Keratinocyte (primary cell): Measurements from ENCODE around the gene PRKAB1. TPM values are rescaled to one million over a fixed set of nuclear protein-coding genes. Genes with fewer than 3 reads are reported as not detected.

Experiments
- DNase-seq: peaks from one replicate; pipeline ENCODE4 v3.0.0-alpha.2; 2011; ENCODE audit warnings: low read depth, missing footprints, low spot score
- FAIRE-seq: peaks from 2 replicates; lab custom pipeline; 2011; peaks lifted over from hg19 to GRCh38; lab: Jason Lieb, UNC
- H2AFZ ChIP-seq: 2 replicates; pipeline ENCODE4 v1.6.0; 2012; ENCODE audit warnings: low read length, control low read depth, inconsistent platforms; ENCODE audit not compliant: control insufficient read depth
- H3K27ac ChIP-seq: 2 replicates; pipeline ENCODE4 v1.5.1; 2011; ENCODE audit warnings: low read length; ENCODE audit not compliant: control insufficient read depth, insufficient read depth
- H3K27me3 ChIP-seq: 3 replicates; pipeline ENCODE4 v1.6.0; 2011; ENCODE audit warnings: low read length; ENCODE audit not compliant: control insufficient read depth, insufficient read depth; ENCODE audit errors: extremely low read depth
- H3K36me3 ChIP-seq, 2 experiments: 2 replicates in 1 of 2; 3 replicates in 1 of 2; pipeline ENCODE4 v1.5.1; 2011; ENCODE audit warnings: low read length in 2 of 2, mild to moderate bottlenecking in 1 of 2; ENCODE audit not compliant: control insufficient read depth in 2 of 2, insufficient read depth in 2 of 2; ENCODE audit errors: extremely low read depth in 1 of 2
- H3K4me1 ChIP-seq: 3 replicates; pipeline ENCODE4 v1.5.1; 2011; ENCODE audit warnings: low read length; ENCODE audit not compliant: control insufficient read depth, insufficient read depth; ENCODE audit errors: extremely low read depth
- H3K4me2 ChIP-seq: 3 replicates; pipeline ENCODE4 v1.6.0; 2011; ENCODE audit warnings: low read depth, low read length; ENCODE audit not compliant: control insufficient read depth, insufficient read depth; ENCODE audit errors: extremely low read depth
- H3K4me3 ChIP-seq, 3 experiments: fragments of 200-600 bp in 1 of 3; sonication (generic) in 1 of 3; 2 replicates in 2 of 3; 3 replicates in 1 of 3; pipeline ENCODE4 v1.5.1; 2011 to 2016; ENCODE audit warnings: low read length in 3 of 3, mild to moderate bottlenecking in 3 of 3, control low read depth in 2 of 3, inconsistent platforms in 1 of 3, low read depth in 1 of 3, mixed read lengths in 1 of 3, mixed run types in 1 of 3, moderate library complexity in 1 of 3; ENCODE audit not compliant: control insufficient read depth in 2 of 3, insufficient read depth in 2 of 3; ENCODE audit errors: extremely low read depth in 1 of 3
- H3K79me2 ChIP-seq: 2 replicates; pipeline ENCODE4 v1.6.0; 2012; ENCODE audit warnings: low read length; ENCODE audit not compliant: control insufficient read depth, insufficient read depth
- H3K9ac ChIP-seq: 3 replicates; pipeline ENCODE4 v1.6.0; 2011; ENCODE audit warnings: low read length; ENCODE audit not compliant: control insufficient read depth, insufficient read depth; ENCODE audit errors: extremely low read depth
- H3K9me1 ChIP-seq: 3 replicates; pipeline ENCODE4 v1.6.0; 2011; ENCODE audit warnings: low read length; ENCODE audit not compliant: control insufficient read depth, insufficient read depth; ENCODE audit errors: extremely low read depth
- H3K9me3 ChIP-seq: 2 replicates; pipeline ENCODE4 v1.5.1; 2012; ENCODE audit warnings: low read depth, low read length; ENCODE audit not compliant: control insufficient read depth
- H4K20me1 ChIP-seq: 3 replicates; pipeline ENCODE4 v1.6.0; 2011; ENCODE audit warnings: low read length; ENCODE audit not compliant: control insufficient read depth, insufficient read depth; ENCODE audit errors: extremely low read depth
- CTCF ChIP-seq, 3 experiments: IDR thresholded peaks in 1 of 3; conservative IDR thresholded peaks in 1 of 3; optimal IDR thresholded peaks in 1 of 3; 2 replicates in 2 of 3; 3 replicates in 1 of 3; pipeline versions ENCODE3 to v1.5.1; 2011; ENCODE audit warnings: low read length in 3 of 3, mild to moderate bottlenecking in 3 of 3, moderate library complexity in 2 of 3, control low read depth in 1 of 3, inconsistent platforms in 1 of 3; ENCODE audit not compliant: insufficient read depth in 2 of 3; ENCODE audit errors: extremely low read depth in 1 of 3
- EZH2 ChIP-seq: IDR thresholded peaks from one replicate; pipeline ENCODE4 v1.6.1; 2012; ENCODE audit warnings: inconsistent platforms, mild to moderate bottlenecking, low read length, moderate library complexity
- dilution Hi-C: fragments of 300-500 bp; cut with MboI; formaldehyde crosslinking; loops from one replicate; pipeline ENCODE4 v1.7.0; 2020; ENCODE audit warnings: low sequenced_read_pairs; ENCODE audit not compliant: extremely low pct_ligation_motif_present
- polyA plus RNA-seq, 5 experiments: library from polyadenylated mRNA; depleted of rRNA in 3 of 5; stranded (reverse) in 3 of 5; stranded (forward) in 1 of 5; unstranded in 1 of 5; fragments of >200 nt; gene quantifications; 1 replicate in 1 of 5; 2 replicates in 3 of 5; 3 replicates in 1 of 5; pipeline versions ENCODE4 v1.2.1 to v1.2.3, GENCODE V29; 2011 to 2012; ENCODE audit warnings: missing spikeins in 2 of 5, low read depth in 1 of 5, low replicate concordance in 1 of 5

Gene PRKAB1
- polyA plus RNA-seq, 1 donor (not counting 4 experiments of a cell fraction or from before 2014, with no cell fraction given): 22.0 TPM

- Histone ChIP-seq H3K4me1 (no peaks in the 10 kb centered on the region), H3K36me3 (peaks cover 7 to 15% of the 10 kb centered on the region in 2 experiments), H3K4me2 (no peak overlapping the region), H2AFZ (no peak overlapping the region), H3K4me3 (no peak overlapping the region), H4K20me1 (no peaks in the 10 kb centered on the region), H3K9me3 (no peaks in the 10 kb centered on the region), H3K9me1 (no peaks in the 10 kb centered on the region), H3K27ac (no peak overlapping the region), H3K79me2 (no peaks in the 10 kb centered on the region), H3K9ac (no peak overlapping the region), H3K27me3 (no peaks in the 10 kb centered on the region)
- TF ChIP-seq CTCF (optimal IDR thresholded peaks at IDR 0.05 in 1 of 3, IDR thresholded peaks at IDR 0.05 in 1 of 3, conservative IDR thresholded peaks at IDR 0.05 in 1 of 3; ENCODE audit: extremely low read depth in 1 of 3, insufficient read depth in 2 of 3, low read length in 3 of 3): no peak
- TF ChIP-seq EZH2: no peak
- FAIRE-seq (no peak), DNase-seq (no peak)
- dilution Hi-C loops: no loop called here
These were observed 17.4 kb downstream of the PRKAB1 start for GRCh38 chr12:119685375-119685774.

- Histone ChIP-seq H3K36me3 (peaks cover 3 to 5% of the 10 kb centered on the region in 2 experiments), H3K4me3 (no peak overlapping the region), H3K9me1 (no peaks in the 10 kb centered on the region), H3K9ac (no peak overlapping the region), H3K4me2 (no peak overlapping the region), H3K27me3 (no peaks in the 10 kb centered on the region), H3K9me3 (no peaks in the 10 kb centered on the region), H2AFZ (no peak overlapping the region), H3K27ac (no peak overlapping the region), H4K20me1 (no peaks in the 10 kb centered on the region), H3K79me2 (no peaks in the 10 kb centered on the region), H3K4me1 (no peaks in the 10 kb centered on the region)
- TF ChIP-seq CTCF (optimal IDR thresholded peaks at IDR 0.05 in 1 of 3, IDR thresholded peaks at IDR 0.05 in 1 of 3, conservative IDR thresholded peaks at IDR 0.05 in 1 of 3; ENCODE audit: extremely low read depth in 1 of 3, insufficient read depth in 2 of 3, low read length in 3 of 3): no peak
- dilution Hi-C loops: no loop called here
- DNase-seq (no peak), FAIRE-seq (no peak)
These were observed 18.4 kb downstream of the PRKAB1 start for GRCh38 chr12:119686355-119686754.
